ENCODE measurements around the gene HSPG2.

The HSPG2 gene

GRCh38 chr1:21901473-21901847 is 35.6 kb downstream of the HSPG2 start:
- Histone ChIP-seq H3K4me1 (ENCODE audit: insufficient read depth, low read length, severe bottlenecking) (no peaks in the 10 kb centered on the region), H3K9me3 (ENCODE audit: low read length) (no peaks in the 10 kb centered on the region), H3K36me3 (ENCODE audit: insufficient read depth, low read length) (no peaks in the 10 kb centered on the region), H3F3A (ENCODE audit: insufficient read depth, low read length) (no peaks in the 10 kb centered on the region), H2AFZ (ENCODE audit: low read length) (no peak overlapping the region), H3K79me2 (ENCODE audit: insufficient read depth, low read length) (no peaks in the 10 kb centered on the region), H3K27me3 (ENCODE audit: insufficient read depth, low read length) (peaks cover 10% of the 10 kb centered on the region; the same call in 1 of the 2 replicates), H3K4me3 (ENCODE audit: low read depth, low read length, poor library complexity, severe bottlenecking) (no peak overlapping the region), H3K9ac (ENCODE audit: low read length) (no peak overlapping the region), H3K27ac (ENCODE audit: low read depth, low read length, poor library complexity, severe bottlenecking) (no peak overlapping the region), H4K20me1 (ENCODE audit: insufficient read depth, low read length) (no peaks in the 10 kb centered on the region), H3K4me2 (ENCODE audit: low read length) (no peak overlapping the region), H3K9me2 (ENCODE audit: low read depth, low read length) (no peaks in the 10 kb centered on the region)
- TF ChIP-seq, protein P1, sequence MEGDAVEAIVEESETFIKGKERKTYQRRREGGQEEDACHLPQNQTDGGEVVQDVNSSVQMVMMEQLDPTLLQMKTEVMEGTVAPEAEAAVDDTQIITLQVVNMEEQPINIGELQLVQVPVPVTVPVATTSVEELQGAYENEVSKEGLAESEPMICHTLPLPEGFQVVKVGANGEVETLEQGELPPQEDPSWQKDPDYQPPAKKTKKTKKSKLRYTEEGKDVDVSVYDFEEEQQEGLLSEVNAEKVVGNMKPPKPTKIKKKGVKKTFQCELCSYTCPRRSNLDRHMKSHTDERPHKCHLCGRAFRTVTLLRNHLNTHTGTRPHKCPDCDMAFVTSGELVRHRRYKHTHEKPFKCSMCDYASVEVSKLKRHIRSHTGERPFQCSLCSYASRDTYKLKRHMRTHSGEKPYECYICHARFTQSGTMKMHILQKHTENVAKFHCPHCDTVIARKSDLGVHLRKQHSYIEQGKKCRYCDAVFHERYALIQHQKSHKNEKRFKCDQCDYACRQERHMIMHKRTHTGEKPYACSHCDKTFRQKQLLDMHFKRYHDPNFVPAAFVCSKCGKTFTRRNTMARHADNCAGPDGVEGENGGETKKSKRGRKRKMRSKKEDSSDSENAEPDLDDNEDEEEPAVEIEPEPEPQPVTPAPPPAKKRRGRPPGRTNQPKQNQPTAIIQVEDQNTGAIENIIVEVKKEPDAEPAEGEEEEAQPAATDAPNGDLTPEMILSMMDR (IDR thresholded peaks at IDR 0.05; ENCODE audit: low read length): no peak
- TF ChIP-seq EZH2 (IDR thresholded peaks at IDR 0.05; ENCODE audit: borderline replicate concordance, low read length): no peak

GRCh38 chr1:21900766-21901472 is 36.2 kb downstream of the HSPG2 start:
- no peak overlapping the region for H2AFZ ChIP-seq (ENCODE audit: low read length)
- no peaks in the 10 kb centered on the region for H4K20me1 ChIP-seq (ENCODE audit: insufficient read depth, low read length)
- no peak for TF ChIP-seq EZH2 (IDR thresholded peaks at IDR 0.05; ENCODE audit: borderline replicate concordance, low read length)
- TF ChIP-seq, protein P1 (IDR thresholded peaks at IDR 0.05; ENCODE audit: low read length): no peak
- no peaks in the 10 kb centered on the region for H3F3A ChIP-seq (ENCODE audit: insufficient read depth, low read length)
- H3K27ac ChIP-seq (ENCODE audit: low read depth, low read length, poor library complexity, severe bottlenecking): no peak overlapping the region
- H3K9me2 ChIP-seq (ENCODE audit: low read depth, low read length): no peaks in the 10 kb centered on the region
- no peaks in the 10 kb centered on the region for H3K79me2 ChIP-seq (ENCODE audit: insufficient read depth, low read length)
- H3K4me1 ChIP-seq (ENCODE audit: insufficient read depth, low read length, severe bottlenecking): no peaks in the 10 kb centered on the region
- H3K9ac ChIP-seq (ENCODE audit: low read length): no peak overlapping the region
- H3K27me3 ChIP-seq (ENCODE audit: insufficient read depth, low read length): peaks cover 10% of the 10 kb centered on the region; the same call in 1 of the 2 replicates
- H3K36me3 ChIP-seq (ENCODE audit: insufficient read depth, low read length): no peaks in the 10 kb centered on the region
- no peak overlapping the region for H3K4me3 ChIP-seq (ENCODE audit: low read depth, low read length, poor library complexity, severe bottlenecking)
- no peak overlapping the region for H3K4me2 ChIP-seq (ENCODE audit: low read length)
- no peaks in the 10 kb centered on the region for H3K9me3 ChIP-seq (ENCODE audit: low read length)

- H3K4me2 ChIP-seq (ENCODE audit: low read length): no peak overlapping the region
- no peaks in the 10 kb centered on the region for H4K20me1 ChIP-seq (ENCODE audit: insufficient read depth, low read length)
- H3K9me3 ChIP-seq (ENCODE audit: low read length): no peaks in the 10 kb centered on the region
- no peak overlapping the region for H2AFZ ChIP-seq (ENCODE audit: low read length)
- no peak overlapping the region for H3K27ac ChIP-seq (ENCODE audit: low read depth, low read length, poor library complexity, severe bottlenecking)
- no peaks in the 10 kb centered on the region for H3K79me2 ChIP-seq (ENCODE audit: insufficient read depth, low read length)
- H3K27me3 ChIP-seq (ENCODE audit: insufficient read depth, low read length): peaks cover 13% of the 10 kb centered on the region; the same call in 1 of the 2 replicates
- H3F3A ChIP-seq (ENCODE audit: insufficient read depth, low read length): no peaks in the 10 kb centered on the region
- no peak for TF ChIP-seq EZH2 (IDR thresholded peaks at IDR 0.05; ENCODE audit: borderline replicate concordance, low read length)
- TF ChIP-seq, protein P1 (IDR thresholded peaks at IDR 0.05; ENCODE audit: low read length): no peak
- no peaks in the 10 kb centered on the region for H3K36me3 ChIP-seq (ENCODE audit: insufficient read depth, low read length)
- H3K4me3 ChIP-seq (ENCODE audit: low read depth, low read length, poor library complexity, severe bottlenecking): no peak overlapping the region
- H3K9ac ChIP-seq (ENCODE audit: low read length): no peak overlapping the region
- no peaks in the 10 kb centered on the region for H3K4me1 ChIP-seq (ENCODE audit: insufficient read depth, low read length, severe bottlenecking)
- no peaks in the 10 kb centered on the region for H3K9me2 ChIP-seq (ENCODE audit: low read depth, low read length)
Observed at GRCh38 chr1:21899987-21900386, 37.1 kb downstream of the HSPG2 start.

All from OCI-LY1 (cell line).